Testis (tissue), 2 donors: Measurements from ENCODE around the gene L3MBTL3.

Experiments used
- POLR2A ChIP-seq: fragments of 450-650 bp; IDR thresholded peaks from one replicate; pipeline ENCODE4 v1.6.1; 2017; ENCODE audit warnings: antibody characterized with exemption, mild to moderate bottlenecking, moderate library complexity
- TF ChIP-seq, protein P1 (sequence below), 3 experiments: fragments of 450-650 bp in 2 of 3; fragments of 200-600 bp in 1 of 3; sonication (generic) in 1 of 3; IDR thresholded peaks; one replicate each; pipeline ENCODE4 v1.5.1; 2016 to 2019; ENCODE audit warnings: antibody characterized with exemption in 3 of 3, mild to moderate bottlenecking in 2 of 3, moderate library complexity in 1 of 3

DNA sequence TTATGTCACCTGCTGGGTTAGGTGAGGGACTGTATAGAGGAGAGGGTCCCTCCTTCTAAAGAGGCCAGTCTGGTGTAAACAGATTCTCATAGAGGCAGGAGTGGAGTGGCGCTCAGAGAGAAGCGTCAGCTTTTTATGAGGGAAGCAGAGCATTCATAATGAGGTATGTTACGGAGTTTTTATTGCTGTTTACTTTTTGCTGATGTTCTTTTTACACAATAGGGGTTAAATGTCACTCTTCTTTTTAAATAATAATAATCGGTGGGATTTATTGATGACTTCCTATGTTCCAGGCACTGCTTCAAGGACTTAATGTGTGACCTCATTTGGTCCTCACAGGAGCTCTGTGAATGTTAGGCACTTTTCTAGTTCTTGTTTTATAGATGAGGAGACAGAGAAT lies 79.9 kb downstream of the L3MBTL3 start:
- TF ChIP-seq, protein P1, sequence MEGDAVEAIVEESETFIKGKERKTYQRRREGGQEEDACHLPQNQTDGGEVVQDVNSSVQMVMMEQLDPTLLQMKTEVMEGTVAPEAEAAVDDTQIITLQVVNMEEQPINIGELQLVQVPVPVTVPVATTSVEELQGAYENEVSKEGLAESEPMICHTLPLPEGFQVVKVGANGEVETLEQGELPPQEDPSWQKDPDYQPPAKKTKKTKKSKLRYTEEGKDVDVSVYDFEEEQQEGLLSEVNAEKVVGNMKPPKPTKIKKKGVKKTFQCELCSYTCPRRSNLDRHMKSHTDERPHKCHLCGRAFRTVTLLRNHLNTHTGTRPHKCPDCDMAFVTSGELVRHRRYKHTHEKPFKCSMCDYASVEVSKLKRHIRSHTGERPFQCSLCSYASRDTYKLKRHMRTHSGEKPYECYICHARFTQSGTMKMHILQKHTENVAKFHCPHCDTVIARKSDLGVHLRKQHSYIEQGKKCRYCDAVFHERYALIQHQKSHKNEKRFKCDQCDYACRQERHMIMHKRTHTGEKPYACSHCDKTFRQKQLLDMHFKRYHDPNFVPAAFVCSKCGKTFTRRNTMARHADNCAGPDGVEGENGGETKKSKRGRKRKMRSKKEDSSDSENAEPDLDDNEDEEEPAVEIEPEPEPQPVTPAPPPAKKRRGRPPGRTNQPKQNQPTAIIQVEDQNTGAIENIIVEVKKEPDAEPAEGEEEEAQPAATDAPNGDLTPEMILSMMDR (IDR thresholded peaks at IDR 0.05), result no peak
- TF ChIP-seq POLR2A, result no peak
